ENCODE measurements around the gene NKX2-1. TPM values are rescaled to one million over a fixed set of nuclear protein-coding genes. Genes with fewer than 3 reads are reported as not detected.
"Not testable (repeated sequence)": the region's sequence is repeated elsewhere in the genome, so short reads cannot be mapped to it uniquely, and the experiment has no call there.

The NKX2-1 gene
- polyA plus RNA-seq, 1 donor (not counting 4 experiments of a cell fraction or from before 2014, with no cell fraction given), result not detected

GRCh38 chr14:36550899-36551298, 30.9 kb upstream of the NKX2-1 start:
- TF ChIP-seq EZH2 (IDR thresholded peaks at IDR 0.05; ENCODE audit: low read length), result no peak
- TF ChIP-seq, protein P1, sequence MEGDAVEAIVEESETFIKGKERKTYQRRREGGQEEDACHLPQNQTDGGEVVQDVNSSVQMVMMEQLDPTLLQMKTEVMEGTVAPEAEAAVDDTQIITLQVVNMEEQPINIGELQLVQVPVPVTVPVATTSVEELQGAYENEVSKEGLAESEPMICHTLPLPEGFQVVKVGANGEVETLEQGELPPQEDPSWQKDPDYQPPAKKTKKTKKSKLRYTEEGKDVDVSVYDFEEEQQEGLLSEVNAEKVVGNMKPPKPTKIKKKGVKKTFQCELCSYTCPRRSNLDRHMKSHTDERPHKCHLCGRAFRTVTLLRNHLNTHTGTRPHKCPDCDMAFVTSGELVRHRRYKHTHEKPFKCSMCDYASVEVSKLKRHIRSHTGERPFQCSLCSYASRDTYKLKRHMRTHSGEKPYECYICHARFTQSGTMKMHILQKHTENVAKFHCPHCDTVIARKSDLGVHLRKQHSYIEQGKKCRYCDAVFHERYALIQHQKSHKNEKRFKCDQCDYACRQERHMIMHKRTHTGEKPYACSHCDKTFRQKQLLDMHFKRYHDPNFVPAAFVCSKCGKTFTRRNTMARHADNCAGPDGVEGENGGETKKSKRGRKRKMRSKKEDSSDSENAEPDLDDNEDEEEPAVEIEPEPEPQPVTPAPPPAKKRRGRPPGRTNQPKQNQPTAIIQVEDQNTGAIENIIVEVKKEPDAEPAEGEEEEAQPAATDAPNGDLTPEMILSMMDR (optimal IDR thresholded peaks at IDR 0.05 in 1 of 3, IDR thresholded peaks at IDR 0.05 in 1 of 3, conservative IDR thresholded peaks at IDR 0.05 in 1 of 3; ENCODE audit: extremely low read depth in 1 of 3, insufficient read depth in 2 of 3, low read length in 3 of 3), result no peak
- no peak for FAIRE-seq

DNA sequence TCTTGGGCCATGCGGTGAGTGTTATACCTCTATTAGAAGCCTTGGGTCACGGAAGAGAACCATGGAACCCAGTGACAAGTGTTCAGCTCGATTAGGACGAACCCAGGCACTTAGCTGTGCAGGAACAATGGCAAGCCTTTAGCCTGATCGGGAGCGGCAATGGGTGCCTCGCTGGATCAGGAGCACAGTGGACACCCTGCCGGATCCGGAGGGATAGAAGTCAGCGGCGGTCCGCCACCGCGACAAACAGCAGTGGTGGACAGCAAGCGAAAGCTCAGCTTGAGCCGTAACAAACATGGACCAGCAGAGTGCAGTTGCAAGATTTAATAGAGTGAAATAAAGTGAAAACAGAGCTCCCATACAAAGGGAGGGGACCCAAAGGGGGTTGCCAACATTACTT, 24.2 kb upstream of the NKX2-1 start:
- H2AFZ ChIP-seq (ENCODE audit: control insufficient read depth, low read length); H3K9ac ChIP-seq (ENCODE audit: control insufficient read depth, extremely low read depth, insufficient read depth, low read length); H3K27ac ChIP-seq (ENCODE audit: control insufficient read depth, insufficient read depth, low read length); FAIRE-seq; H3K36me3 ChIP-seq (ENCODE audit: control insufficient read depth in 2 of 2, extremely low read depth in 1 of 2, insufficient read depth in 2 of 2, low read length in 2 of 2); H4K20me1 ChIP-seq (ENCODE audit: control insufficient read depth, extremely low read depth, insufficient read depth, low read length); DNase-seq (ENCODE audit: low read depth, low spot score); H3K4me1 ChIP-seq (ENCODE audit: control insufficient read depth, extremely low read depth, insufficient read depth, low read length); H3K4me2 ChIP-seq (ENCODE audit: control insufficient read depth, extremely low read depth, insufficient read depth, low read depth, low read length); H3K79me2 ChIP-seq (ENCODE audit: control insufficient read depth, insufficient read depth, low read length); dilution Hi-C loops (cut with MboI; ENCODE audit: extremely low pct_ligation_motif_present, low sequenced_read_pairs); H3K4me3 ChIP-seq (ENCODE audit: control insufficient read depth in 2 of 3, extremely low read depth in 1 of 3, insufficient read depth in 2 of 3, low read depth in 1 of 3, low read length in 3 of 3); H3K27me3 ChIP-seq (ENCODE audit: control insufficient read depth, extremely low read depth, insufficient read depth, low read length); H3K9me3 ChIP-seq (ENCODE audit: control insufficient read depth, low read depth, low read length); H3K9me1 ChIP-seq (ENCODE audit: control insufficient read depth, extremely low read depth, insufficient read depth, low read length): not testable (repeated sequence)

More at GRCh38 chr14:36550899-36551298, 30.9 kb upstream of the NKX2-1 start:
- H3K79me2 ChIP-seq (ENCODE audit: control insufficient read depth, insufficient read depth, low read length), result no peaks in the 10 kb centered on the region
- H3K27ac ChIP-seq (ENCODE audit: control insufficient read depth, insufficient read depth, low read length), result no peak overlapping the region
- no peak overlapping the region for H3K4me2 ChIP-seq (ENCODE audit: control insufficient read depth, extremely low read depth, insufficient read depth, low read depth, low read length)
- H3K9me1 ChIP-seq (ENCODE audit: control insufficient read depth, extremely low read depth, insufficient read depth, low read length), result no peaks in the 10 kb centered on the region
- no peaks in the 10 kb centered on the region for H3K4me1 ChIP-seq (ENCODE audit: control insufficient read depth, extremely low read depth, insufficient read depth, low read length)
- H2AFZ ChIP-seq (ENCODE audit: control insufficient read depth, low read length), result no peak overlapping the region
- no peaks in the 10 kb centered on the region for H3K36me3 ChIP-seq (ENCODE audit: control insufficient read depth in 2 of 2, extremely low read depth in 1 of 2, insufficient read depth in 2 of 2, low read length in 2 of 2)
- dilution Hi-C loops (cut with MboI; ENCODE audit: extremely low pct_ligation_motif_present, low sequenced_read_pairs), result no loop called here
- no peaks in the 10 kb centered on the region for H4K20me1 ChIP-seq (ENCODE audit: control insufficient read depth, extremely low read depth, insufficient read depth, low read length)
- no peak overlapping the region for H3K9ac ChIP-seq (ENCODE audit: control insufficient read depth, extremely low read depth, insufficient read depth, low read length)
- H3K27me3 ChIP-seq (ENCODE audit: control insufficient read depth, extremely low read depth, insufficient read depth, low read length), result no peaks in the 10 kb centered on the region
- DNase-seq (ENCODE audit: low read depth, low spot score), result no peak
- no peaks in the 10 kb centered on the region for H3K9me3 ChIP-seq (ENCODE audit: control insufficient read depth, low read depth, low read length)
- H3K4me3 ChIP-seq (ENCODE audit: control insufficient read depth in 2 of 3, extremely low read depth in 1 of 3, insufficient read depth in 2 of 3, low read depth in 1 of 3, low read length in 3 of 3), result no peak overlapping the region

- Histone ChIP-seq H3K9me1 (ENCODE audit: control insufficient read depth, extremely low read depth, insufficient read depth, low read length) (no peaks in the 10 kb centered on the region), H3K4me3 (ENCODE audit: control insufficient read depth in 2 of 3, extremely low read depth in 1 of 3, insufficient read depth in 2 of 3, low read depth in 1 of 3, low read length in 3 of 3) (no peak overlapping the region), H3K9me3 (ENCODE audit: control insufficient read depth, low read depth, low read length) (no peaks in the 10 kb centered on the region), H3K4me2 (ENCODE audit: control insufficient read depth, extremely low read depth, insufficient read depth, low read depth, low read length) (no peak overlapping the region), H3K27me3 (ENCODE audit: control insufficient read depth, extremely low read depth, insufficient read depth, low read length) (peaks cover 3% of the 10 kb centered on the region), H2AFZ (ENCODE audit: control insufficient read depth, low read length) (no peak overlapping the region), H4K20me1 (ENCODE audit: control insufficient read depth, extremely low read depth, insufficient read depth, low read length) (no peaks in the 10 kb centered on the region), H3K79me2 (ENCODE audit: control insufficient read depth, insufficient read depth, low read length) (no peaks in the 10 kb centered on the region), H3K36me3 (ENCODE audit: control insufficient read depth in 2 of 2, extremely low read depth in 1 of 2, insufficient read depth in 2 of 2, low read length in 2 of 2) (no peaks in the 10 kb centered on the region), H3K4me1 (ENCODE audit: control insufficient read depth, extremely low read depth, insufficient read depth, low read length) (no peaks in the 10 kb centered on the region), H3K27ac (ENCODE audit: control insufficient read depth, insufficient read depth, low read length) (no peak overlapping the region), H3K9ac (ENCODE audit: control insufficient read depth, extremely low read depth, insufficient read depth, low read length) (no peak overlapping the region)
- dilution Hi-C loops (cut with MboI; ENCODE audit: extremely low pct_ligation_motif_present, low sequenced_read_pairs), result no loop called here
- DNase-seq (ENCODE audit: low read depth, low spot score) (no peak), FAIRE-seq (no peak)
- TF ChIP-seq EZH2 (IDR thresholded peaks at IDR 0.05; ENCODE audit: low read length), result no peak
- TF ChIP-seq, protein P1 (optimal IDR thresholded peaks at IDR 0.05 in 1 of 3, IDR thresholded peaks at IDR 0.05 in 1 of 3, conservative IDR thresholded peaks at IDR 0.05 in 1 of 3; ENCODE audit: extremely low read depth in 1 of 3, insufficient read depth in 2 of 3, low read length in 3 of 3), result no peak
Measured at GRCh38 chr14:36538051-36538450, 18.0 kb upstream of the NKX2-1 start.
